HG03280 (cell line): ENCODE data around the gene TMEM238L.

ENCODE experiments used
- ATAC-seq: cut with Tn5 transposase; IDR thresholded peaks from one replicate; pipeline ENCODE4 v1.9.1; 2021; ENCODE audit warnings: mild to moderate bottlenecking, moderate library complexity; ENCODE audit not compliant: unreplicated experiment

TMEM238L gene

GRCh38 chr17:10805911-10806310 lies 2.0 kb upstream of the TMEM238L start:
- ATAC-seq, result no peak

- no peak for ATAC-seq
Measured at GRCh38 chr17:10804546-10804945, 647 bp upstream of the TMEM238L start.

GRCh38 chr17:10803350-10803749 lies 549 bp downstream of the TMEM238L start:
- ATAC-seq, result no peak

GRCh38 chr17:10802496-10803284 lies 1.2 kb downstream of the TMEM238L start:
- ATAC-seq, result no peak

- ATAC-seq, result no peak
Measured at GRCh38 chr17:10799407-10799806, 4.5 kb downstream of the TMEM238L start.

- no peak for ATAC-seq
Measured at GRCh38 chr17:10798910-10799309, 5.0 kb downstream of the TMEM238L start.

- ATAC-seq, result no peak
Measured at GRCh38 chr17:10798332-10798749, 5.6 kb downstream of the TMEM238L start.

- ATAC-seq, result no peak
Measured at GRCh38 chr17:10797476-10798328, 6.2 kb downstream of the TMEM238L start.

GRCh38 chr17:10793816-10794215 lies 10.1 kb downstream of the TMEM238L start:
- ATAC-seq, result no peak

- no peak for ATAC-seq
Measured at GRCh38 chr17:10793256-10793655, 10.6 kb downstream of the TMEM238L start.

GRCh38 chr17:10792151-10792550 lies 11.7 kb downstream of the TMEM238L start:
- no peak for ATAC-seq

- no peak for ATAC-seq
Measured at GRCh38 chr17:10790491-10791401, 13.2 kb downstream of the TMEM238L start.

GRCh38 chr17:10789694-10790271 lies 14.1 kb downstream of the TMEM238L start:
- no peak for ATAC-seq

- no peak for ATAC-seq
Measured at GRCh38 chr17:10787306-10788045, 16.4 kb downstream of the TMEM238L start.

GRCh38 chr17:10785295-10785694 lies 18.6 kb downstream of the TMEM238L start:
- no peak for ATAC-seq

GRCh38 chr17:10779609-10780008 lies 24.3 kb downstream of the TMEM238L start:
- no peak for ATAC-seq

- ATAC-seq, result no peak
Measured at GRCh38 chr17:10777890-10778289, 26.0 kb downstream of the TMEM238L start.

GRCh38 chr17:10777131-10777807 lies 26.6 kb downstream of the TMEM238L start:
- ATAC-seq, result no peak

GRCh38 chr17:10776381-10776780 lies 27.5 kb downstream of the TMEM238L start:
- no peak for ATAC-seq
